A549 (cell line): ENCODE measurements around the gene TSHZ2.

ENCODE experiments used
- CTCF ChIP-seq: fragments of >200 bp; sonication (Bioruptor Twin); formaldehyde crosslinking; IDR thresholded peaks from 3 replicates; pipeline ENCODE4 v1.5.1; 2016
- EHMT2 ChIP-seq: fragments of 200-600 bp; sonication (generic); IDR thresholded peaks from 2 replicates; pipeline ENCODE4 v1.6.1; 2016; ENCODE audit warnings: antibody characterized with exemption, low read depth, mild to moderate bottlenecking, moderate library complexity
- HDAC2 ChIP-seq: fragments of 200-600 bp; sonication (generic); IDR thresholded peaks from 2 replicates; pipeline ENCODE4 v1.6.1; 2016
- HOXA7 ChIP-seq: fragments of 250-450 bp; sonication (Bioruptor Pico); IDR thresholded peaks from 2 replicates; pipeline ENCODE4 v1.5.0; 2020; ENCODE audit warnings: mild to moderate bottlenecking, moderate library complexity
- JUN ChIP-seq, 2 experiments: fragments of >200 bp; sonication (Bioruptor Twin); formaldehyde crosslinking; IDR thresholded peaks; 2 replicates in 1 of 2; 3 replicates in 1 of 2; pipeline ENCODE4 v1.6.1; 2016 to 2017

GRCh38 chr20:53428588-53428987, 456.4 kb downstream of the TSHZ2 start:
- TF ChIP-seq EHMT2 (no peak), CTCF (no peak), JUN (IDR thresholded peaks at IDR 0.05) (no peak), HDAC2 (no peak), HOXA7 (CRISPR knock-in tag) (no peak)
